NCI-H510A (cell line): Measurements from ENCODE around the gene KDM2A.

ENCODE experiments used
- DNase-seq: peaks from one replicate; lab custom pipeline; 2025; lab: John Stamatoyannopoulos, UW

KDM2A gene

DNA sequence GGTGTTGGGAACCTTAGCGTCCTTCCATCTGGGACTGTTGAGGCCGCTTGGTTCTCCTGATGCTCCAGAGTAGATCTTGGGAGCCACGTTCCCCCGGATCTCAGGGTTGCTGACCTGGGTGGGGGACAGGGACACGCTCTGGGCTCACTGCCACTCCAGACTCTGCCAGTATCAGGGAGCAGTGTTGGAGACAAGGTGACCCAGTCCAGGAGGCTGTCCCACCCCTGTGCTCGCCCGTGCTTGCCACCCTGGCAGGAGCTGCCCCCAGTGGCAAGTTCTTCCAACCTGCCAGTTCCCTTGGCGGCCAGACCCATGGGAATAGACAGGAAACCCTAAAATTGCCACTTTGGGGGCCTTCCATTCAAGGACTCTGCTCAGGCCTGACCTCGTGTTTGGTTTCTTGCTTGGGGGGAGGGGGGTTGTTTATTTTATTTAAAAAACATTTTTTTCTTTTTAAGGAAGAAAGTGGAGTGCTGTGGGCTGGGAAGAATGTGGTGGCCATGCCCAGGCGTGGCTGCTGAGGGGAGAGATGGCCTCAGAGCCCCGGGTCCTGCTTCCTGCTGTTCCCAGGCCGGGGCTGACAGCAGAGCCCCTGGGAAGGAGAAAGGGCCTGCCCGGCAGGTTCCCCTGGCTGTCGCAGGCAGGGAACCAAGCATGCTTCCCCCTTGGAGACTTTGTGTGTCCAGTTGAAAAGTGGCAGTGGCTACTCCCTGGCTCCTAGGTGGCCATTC lies 154.4 kb downstream of the KDM2A start:
- DNase-seq = no peak

DNA sequence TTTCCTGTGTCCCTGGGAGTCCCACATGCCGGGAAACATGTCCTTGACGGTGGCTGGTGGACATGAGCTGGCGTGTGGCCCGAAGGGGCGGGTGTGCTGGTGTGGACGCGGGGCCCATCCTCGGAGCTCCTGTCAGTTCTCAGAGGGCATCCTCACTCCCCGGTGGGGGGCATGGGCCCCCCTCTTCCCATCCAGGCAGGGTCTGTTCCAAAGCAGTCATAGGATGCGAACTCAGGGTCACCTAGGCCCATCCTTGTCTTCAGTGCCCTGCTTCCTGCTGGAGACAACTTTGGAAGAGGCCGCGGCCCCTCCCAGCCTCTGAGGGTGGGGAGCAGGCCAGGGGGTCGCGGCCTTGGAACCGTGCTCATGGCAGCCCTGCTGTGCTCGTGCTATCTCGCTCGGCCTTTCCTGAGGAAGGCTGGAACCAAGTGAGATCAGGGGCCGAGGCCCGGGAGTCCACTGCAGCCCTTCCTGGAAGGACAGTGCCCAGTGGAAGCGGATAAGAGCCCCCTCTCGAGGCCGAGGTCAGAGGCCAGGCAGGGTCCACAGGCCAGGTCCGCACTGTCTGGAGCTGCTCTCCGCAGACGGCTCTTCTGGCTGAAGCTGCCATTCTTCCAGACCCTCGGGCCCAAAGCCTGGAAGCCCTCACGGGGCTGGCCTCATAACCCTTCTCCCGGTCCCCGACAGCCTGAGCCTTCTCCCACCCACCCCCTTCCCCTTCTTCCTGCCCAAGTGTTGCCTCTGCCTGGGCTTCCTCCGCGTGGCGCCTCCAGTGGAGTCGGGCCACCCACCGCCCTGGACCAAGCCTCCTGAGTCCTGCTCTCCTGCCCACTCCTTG lies 155.9 kb downstream of the KDM2A start:
- DNase-seq = no peak

DNA sequence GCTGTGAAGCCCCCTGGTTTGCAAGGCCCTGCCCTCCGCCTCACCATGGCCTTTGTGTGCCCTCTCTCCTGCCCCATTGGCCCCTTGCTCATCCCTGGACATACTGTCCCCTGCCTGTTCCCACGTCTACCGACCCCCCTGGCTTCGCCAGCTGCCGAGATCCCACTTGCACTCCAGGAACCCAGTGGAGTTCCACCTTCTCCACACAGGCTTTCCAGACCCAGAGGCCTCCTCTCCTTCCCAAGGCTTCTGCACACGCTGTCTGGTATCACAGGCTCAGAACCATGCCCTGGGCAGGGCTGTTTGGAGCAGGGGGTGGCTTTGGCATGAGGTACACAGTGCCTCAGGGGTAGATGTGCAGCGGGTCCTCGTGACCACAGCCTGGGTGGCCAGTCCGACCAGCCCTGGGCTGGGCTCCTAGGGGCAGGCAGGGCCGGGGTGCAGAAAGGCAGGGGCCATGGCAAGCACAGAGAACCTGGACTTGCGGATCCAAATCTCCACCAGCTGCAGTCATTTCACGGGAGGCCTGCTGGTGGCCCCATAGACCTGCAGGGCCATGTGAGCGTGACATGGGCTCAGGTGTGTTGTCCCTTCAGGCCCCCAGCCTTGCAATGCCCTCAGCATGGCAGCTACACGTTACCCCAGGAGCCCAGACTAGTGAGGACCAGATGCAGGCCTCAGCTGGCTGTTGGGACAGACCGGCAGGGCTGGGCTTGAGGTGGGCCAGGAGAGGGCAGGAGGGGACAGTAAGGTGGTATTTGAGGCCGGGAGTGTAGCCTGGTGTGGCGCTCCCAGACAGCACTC lies 156.7 kb downstream of the KDM2A start:
- no peak for DNase-seq

DNA sequence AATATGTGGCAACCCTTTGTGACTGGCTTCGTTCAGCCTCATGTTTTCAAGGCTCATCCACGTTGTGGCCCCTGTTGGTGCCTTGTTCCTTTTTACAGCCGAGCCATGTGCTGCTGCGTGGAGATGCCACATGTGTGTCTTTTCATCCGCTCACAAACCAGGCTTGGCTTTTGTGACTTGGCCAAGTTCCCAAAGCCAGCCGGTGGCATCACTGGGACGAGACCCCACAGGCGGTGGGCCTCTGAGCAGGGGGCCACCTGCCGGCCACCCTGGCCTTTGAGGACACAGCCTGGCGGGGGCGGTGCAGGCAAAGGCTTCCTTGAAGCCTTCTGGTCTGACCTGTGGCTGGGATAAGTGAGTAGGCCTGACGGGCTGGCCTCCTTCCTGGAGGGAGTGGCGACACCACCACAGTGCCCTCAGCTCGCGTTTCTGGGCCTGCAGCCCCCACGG lies 157.7 kb downstream of the KDM2A start:
- peak; percentile 21 for DNase-seq

DNA sequence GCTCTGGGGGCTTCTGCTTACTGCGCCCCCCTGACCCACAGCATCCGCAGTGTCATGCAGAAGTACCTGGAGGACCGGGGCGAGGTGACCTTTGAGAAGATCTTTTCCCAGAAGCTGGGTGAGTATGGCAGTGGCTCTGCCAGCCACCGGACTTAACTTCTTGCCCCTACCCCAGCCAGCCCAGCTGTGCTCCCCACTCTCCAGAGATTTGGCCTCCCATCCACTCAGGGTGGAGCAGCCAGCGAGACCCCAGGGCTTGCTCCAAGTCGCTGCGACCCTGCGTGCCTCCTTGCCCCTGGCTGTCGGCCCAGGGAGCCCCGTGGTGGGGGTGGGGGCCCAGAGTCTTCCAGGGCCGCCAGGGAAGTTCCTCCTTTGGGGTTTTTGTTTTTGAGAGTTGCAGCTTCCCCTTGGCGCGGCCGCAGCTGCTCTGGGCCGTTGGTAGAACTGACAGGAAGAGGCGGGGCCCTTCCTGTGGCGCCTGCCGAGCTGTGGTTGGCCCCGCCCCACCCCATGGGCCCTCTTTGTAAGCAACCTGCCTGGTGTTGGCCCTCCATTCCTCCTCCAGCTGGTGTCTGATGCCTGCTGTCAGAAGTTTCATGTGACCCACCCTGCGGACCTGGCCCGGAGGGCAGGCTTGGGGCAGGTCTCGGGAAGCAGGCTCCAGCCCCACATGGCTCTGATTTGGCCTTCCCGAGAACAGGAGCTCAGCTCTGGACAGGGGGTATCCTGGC lies 158.3 kb downstream of the KDM2A start:
- peak; percentile 91 for DNase-seq

DNA sequence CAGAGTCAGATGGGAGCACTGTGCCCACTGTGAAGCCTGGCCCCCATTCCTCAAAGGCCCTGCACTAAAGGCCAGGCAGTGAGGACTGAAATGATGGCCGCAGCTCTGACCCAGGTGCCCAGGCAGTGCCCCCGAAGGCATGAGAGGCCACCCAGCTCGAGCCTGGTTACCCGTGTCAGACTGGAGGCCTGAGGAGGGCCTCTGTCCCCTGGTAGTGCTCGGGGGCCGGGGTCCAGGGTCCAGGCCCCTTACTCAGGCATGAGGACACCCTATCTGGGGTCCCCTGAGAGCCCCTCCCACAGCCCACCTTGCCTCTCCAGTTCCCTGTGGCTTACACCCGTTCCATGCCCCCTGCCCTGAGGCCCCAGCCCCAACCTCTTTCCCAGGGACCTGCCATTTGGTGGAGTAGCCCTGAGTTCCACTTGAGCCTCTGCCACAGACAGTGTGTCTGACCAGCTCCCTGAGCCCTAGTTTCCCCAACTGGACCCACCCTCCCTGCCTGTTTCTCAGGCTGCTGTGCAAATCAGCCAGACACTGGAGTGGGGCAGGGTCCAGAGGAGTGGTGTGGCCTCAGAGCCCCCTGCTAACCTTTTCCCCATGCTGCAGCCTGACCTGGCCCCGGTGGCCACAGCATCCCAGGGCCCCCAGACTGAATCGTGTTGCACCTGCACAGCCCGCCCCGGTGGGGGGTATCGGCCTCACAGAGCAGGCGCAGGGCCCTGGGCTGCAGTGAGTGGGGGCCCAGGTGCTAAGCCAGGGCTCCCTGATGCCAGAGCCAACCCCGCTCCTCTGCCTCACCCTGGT lies 159.3 kb downstream of the KDM2A start:
- DNase-seq = no peak

DNA sequence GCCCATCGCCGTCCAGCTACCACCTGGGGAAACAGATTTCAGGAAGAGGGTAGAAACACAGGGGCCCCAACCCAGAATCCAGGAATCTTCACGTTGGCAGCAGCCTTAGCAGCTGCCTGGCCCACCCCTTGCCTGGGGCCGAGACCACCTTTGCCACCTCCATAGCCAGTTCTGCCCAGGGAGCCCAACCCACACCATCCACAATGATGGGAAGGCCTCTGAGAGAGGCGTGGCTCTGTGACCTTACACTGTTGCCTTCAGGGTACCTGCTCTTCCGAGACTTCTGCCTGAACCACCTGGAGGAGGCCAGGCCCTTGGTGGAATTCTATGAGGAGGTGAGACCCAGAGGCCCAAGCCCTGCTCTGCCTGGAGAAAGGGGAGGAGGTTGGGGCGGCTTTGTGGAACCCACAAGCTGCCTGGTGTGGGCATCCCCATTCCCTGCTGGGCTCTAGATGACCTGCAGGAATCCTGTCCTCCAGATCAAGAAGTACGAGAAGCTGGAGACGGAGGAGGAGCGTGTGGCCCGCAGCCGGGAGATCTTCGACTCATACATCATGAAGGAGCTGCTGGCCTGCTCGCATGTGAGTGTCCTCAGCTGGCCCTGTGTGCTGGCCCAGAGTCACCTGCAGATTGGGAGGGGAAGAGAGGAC lies 160.0 kb downstream of the KDM2A start:
- DNase-seq = no peak

DNA sequence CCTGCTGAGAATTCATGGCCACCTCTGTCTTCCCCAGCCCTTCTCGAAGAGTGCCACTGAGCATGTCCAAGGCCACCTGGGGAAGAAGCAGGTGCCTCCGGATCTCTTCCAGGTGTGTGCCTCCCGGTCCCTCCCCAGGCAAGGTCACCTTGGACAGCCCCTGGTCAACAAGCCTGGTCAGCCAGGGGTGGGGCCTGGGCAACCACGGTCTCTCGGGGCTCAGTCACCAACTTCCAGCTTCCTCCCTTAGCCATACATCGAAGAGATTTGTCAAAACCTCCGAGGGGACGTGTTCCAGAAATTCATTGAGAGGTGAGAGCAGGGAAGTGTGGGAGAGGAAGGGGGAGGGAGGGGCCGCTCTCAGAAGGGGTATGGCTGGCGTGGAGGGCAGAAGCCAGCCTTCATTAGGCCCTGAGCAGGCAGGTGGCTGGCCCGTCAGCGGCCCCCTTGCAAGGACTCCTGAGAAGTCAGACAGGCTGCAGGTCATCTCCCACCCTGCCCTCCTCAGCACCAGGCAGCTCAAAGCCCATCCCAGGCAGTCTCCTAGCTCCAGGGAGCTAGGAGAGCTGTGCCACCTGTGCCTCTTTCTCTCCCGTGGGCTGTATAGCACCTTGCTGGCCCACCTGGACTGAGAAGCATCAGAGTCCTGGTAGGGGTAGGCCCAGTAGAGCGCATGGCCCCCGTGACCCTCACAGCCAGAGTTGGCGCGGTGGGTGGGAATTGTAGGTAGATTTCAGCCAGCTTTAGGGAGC lies 160.7 kb downstream of the KDM2A start:
- no peak for DNase-seq

DNA sequence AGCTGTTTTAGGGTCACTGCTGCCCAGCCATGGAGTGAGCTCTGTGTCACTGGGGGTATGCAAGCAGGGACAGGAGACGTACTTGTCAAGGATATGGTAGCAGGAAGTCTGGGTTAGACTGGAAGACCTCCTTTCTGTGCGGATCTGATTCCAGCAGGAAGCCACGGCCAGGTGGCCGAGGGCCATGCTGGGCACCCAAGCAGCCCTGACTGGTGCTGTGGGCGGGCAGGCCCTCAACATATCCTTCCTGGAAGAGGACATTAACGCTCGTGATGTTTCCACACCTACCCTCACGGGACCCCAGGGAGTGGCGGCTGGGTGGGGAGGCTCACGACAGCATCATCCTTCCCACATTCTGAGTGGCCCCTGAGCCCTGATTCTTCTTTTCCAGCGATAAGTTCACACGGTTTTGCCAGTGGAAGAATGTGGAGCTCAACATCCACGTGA lies 161.3 kb downstream of the KDM2A start:
- no peak for DNase-seq

DNA sequence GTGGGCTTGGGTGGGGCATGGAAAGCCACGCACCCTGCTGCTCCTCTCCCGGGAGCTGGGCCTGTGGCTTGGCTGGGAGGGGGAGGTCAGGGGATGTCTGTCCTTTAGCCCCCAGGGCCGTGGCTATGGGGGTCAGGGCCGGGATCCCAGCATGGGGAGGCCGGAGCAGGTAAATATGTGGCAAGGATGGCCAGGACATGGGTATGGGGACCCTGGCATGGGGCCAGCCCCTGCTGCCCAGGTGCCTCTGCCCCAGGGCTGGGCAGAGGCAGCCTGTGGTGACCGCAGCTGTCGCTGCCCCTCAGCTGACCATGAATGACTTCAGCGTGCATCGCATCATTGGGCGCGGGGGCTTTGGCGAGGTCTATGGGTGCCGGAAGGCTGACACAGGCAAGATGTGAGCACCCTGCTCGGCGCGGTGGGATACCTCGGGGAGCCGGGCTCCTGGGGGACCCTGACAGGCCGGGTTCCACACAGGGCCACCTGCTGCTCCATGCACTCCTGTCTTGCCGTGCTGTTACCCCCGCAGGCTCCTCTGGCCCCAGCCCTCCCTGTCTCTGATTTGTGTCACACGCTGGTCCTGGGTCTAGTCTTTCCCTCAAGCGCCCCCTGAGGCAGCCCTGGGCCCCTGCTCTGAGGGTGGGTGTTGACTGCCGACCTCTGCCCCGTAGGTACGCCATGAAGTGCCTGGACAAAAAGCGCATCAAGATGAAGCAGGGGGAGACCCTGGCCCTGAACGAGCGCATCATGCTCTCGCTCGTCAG lies 161.9 kb downstream of the KDM2A start:
- no peak for DNase-seq

DNA sequence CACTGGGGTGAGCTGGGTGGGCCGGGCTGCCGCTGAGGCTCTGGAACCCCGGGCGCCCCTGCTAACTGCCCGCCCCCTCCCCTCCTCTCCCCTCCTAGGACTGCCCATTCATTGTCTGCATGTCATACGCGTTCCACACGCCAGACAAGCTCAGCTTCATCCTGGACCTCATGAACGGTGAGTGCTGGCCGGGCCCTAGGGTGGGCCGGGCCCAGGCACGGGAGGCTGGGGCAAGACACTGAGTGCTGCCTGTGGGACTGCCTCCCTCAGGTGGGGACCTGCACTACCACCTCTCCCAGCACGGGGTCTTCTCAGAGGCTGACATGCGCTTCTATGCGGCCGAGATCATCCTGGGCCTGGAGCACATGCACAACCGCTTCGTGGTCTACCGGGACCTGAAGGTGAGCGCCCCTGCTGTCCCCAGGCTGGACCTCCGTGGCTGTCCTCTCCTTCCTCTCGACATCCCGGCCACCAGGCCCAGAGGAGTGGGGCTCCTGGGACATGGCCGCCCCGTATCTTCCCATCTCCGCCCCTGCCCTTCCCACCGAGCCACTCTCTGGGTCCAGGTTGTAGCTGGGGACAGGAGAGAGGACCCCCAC lies 162.6 kb downstream of the KDM2A start:
- DNase-seq = no peak

DNA sequence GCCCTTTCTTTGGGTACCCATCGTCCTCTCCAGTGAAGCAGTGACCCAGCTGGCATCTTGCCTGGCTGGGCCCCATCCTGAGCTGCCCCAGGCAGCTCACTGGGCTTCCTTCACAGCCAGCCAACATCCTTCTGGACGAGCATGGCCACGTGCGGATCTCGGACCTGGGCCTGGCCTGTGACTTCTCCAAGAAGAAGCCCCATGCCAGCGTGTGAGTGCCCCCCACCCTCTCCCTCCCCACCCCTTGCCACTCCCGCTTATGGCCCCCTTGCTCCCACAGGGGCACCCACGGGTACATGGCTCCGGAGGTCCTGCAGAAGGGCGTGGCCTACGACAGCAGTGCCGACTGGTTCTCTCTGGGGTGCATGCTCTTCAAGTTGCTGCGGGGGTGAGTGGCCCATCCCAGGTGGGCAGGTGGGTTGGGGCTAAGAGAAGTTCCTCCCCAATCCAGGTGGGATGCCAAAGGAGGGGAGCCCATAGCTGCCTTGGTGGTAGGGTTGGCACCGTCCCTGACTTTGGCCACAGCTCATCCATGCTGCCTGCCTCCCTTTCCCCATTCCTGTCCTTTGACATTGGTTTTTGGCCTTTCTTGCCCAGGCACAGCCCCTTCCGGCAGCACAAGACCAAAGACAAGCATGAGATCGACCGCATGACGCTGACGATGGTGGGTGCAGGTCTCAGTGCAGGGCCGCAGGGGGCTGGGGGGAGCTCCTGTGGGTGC lies 163.3 kb downstream of the KDM2A start:
- DNase-seq = no peak

DNA sequence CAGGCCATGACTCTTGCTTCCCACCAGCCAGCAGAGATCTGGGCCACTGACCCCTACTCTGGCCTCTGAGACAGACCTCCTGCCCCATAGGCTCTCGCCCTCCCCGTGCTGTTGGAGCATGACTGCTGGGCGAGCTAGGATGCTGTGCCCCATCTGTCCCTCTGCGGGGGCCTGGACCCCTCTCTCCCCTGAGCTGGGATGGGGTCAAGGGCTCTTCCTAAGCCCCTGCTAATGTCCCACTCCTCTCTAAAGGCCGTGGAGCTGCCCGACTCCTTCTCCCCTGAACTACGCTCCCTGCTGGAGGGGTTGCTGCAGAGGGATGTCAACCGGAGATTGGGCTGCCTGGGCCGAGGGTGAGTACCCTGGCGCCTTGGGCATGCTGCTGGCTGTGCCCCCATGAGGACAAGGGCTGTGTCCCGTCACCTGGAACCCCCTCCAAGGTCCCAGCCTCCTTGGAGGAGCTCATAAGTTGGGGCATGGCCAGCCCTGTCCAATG lies 163.9 kb downstream of the KDM2A start:
- no peak for DNase-seq

DNA sequence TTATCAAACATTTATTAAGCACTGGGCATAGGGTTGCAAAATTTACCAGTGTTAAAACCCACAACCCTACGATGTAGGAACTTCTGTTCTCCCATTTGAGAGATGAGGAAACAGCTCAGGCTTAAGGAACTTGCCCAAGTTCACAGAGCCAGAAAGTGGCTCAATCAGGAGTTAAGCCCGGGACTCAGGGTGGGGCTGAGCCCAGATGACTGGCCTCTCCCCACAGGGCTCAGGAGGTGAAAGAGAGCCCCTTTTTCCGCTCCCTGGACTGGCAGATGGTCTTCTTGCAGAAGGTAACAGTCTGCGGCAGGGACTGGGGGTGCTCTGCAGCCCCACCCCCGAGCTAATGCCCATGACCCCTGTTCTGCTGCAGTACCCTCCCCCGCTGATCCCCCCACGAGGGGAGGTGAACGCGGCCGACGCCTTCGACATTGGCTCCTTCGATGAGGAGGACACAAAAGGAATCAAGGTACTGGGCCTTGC lies 164.5 kb downstream of the KDM2A start:
- DNase-seq = no peak

DNA sequence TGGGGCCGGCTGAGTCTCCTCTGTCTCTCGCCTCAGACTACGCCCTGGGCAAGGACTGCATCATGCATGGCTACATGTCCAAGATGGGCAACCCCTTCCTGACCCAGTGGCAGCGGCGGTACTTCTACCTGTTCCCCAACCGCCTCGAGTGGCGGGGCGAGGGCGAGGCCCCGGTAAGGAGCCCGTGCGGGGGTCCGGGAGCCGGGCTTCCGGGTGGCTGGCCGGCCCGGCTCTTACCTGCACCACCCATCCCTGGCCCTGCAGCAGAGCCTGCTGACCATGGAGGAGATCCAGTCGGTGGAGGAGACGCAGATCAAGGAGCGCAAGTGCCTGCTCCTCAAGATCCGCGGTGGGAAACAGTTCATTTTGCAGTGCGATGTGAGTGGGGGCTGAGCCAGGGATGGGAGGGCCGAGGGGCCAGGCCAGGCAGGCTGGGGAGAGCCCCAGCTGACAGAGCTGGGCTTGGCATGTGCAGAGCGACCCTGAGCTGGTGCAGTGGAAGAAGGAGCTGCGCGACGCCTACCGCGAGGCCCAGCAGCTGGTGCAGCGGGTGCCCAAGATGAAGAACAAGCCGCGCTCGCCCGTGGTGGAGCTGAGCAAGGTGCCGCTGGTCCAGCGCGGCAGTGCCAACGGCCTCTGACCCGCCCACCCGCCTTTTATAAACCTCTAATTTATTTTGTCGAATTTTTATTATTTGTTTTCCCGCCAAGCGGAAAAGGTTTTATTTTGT lies 165.9 kb downstream of the KDM2A start:
- DNase-seq = no peak
